ENCODE results near the gene KCNK6. TPM values are rescaled to one million over a fixed set of nuclear protein-coding genes. Genes with fewer than 3 reads are reported as not detected.

The KCNK6 gene
- total RNA-seq, 1 experiment from 2014 or later, result 5.3 TPM

GRCh38 chr19:38293281-38293680 is 26.4 kb upstream of the KCNK6 start:
- POLR2A ChIA-PET, result interaction anchor here (0.6 to 1.2 kb wide), 2 partner anchors 19 to 23 kb away, joined by 4 to 6 read pairs; no protein-coding TSS in a partner anchor
- CTCF ChIA-PET, result no interaction called here
- H3K9me3 Mint-ChIP-seq (ENCODE audit: unreplicated experiment), result no peaks in the 10 kb centered on the region
- no peaks in the 10 kb centered on the region for H3K27me3 Mint-ChIP-seq (ENCODE audit: insufficient read depth, unreplicated experiment)
- H3K27ac Mint-ChIP-seq (ENCODE audit: low read depth, unreplicated experiment), result no peak overlapping the region
- no peak overlapping the region for H3K4me3 Mint-ChIP-seq (ENCODE audit: unreplicated experiment)
- no peak for DNase-seq (ENCODE audit: unreplicated experiment)
- BruUV-seq (replicated peaks), result no TSS peak
- peaks cover 21% of the 10 kb centered on the region for H3K4me1 Mint-ChIP-seq (ENCODE audit: insufficient read depth, unreplicated experiment)
- intact Hi-C loops (cut with micrococcal nuclease), result no loop called here
- peaks cover 66% of the 10 kb centered on the region for H3K36me3 Mint-ChIP-seq (ENCODE audit: insufficient read depth, unreplicated experiment)
- TF ChIP-seq CTCF (IDR thresholded peaks at IDR 0.05; ENCODE audit: unreplicated experiment), result no peak

GRCh38 chr19:38294090-38294489 is 25.6 kb upstream of the KCNK6 start:
- Mint-ChIP-seq H3K9me3 (ENCODE audit: unreplicated experiment) (no peaks in the 10 kb centered on the region), H3K27me3 (ENCODE audit: insufficient read depth, unreplicated experiment) (no peaks in the 10 kb centered on the region), H3K4me3 (ENCODE audit: unreplicated experiment) (no peak overlapping the region), H3K27ac (ENCODE audit: low read depth, unreplicated experiment) (no peak overlapping the region), H3K4me1 (ENCODE audit: insufficient read depth, unreplicated experiment) (peaks cover 21% of the 10 kb centered on the region), H3K36me3 (ENCODE audit: insufficient read depth, unreplicated experiment) (peaks cover 58% of the 10 kb centered on the region)
- CTCF ChIA-PET, result interaction anchor here (0.6 to 1.0 kb wide), 4 partner anchors 10 to 481 kb away, joined by 3 to 5 read pairs (median 4); partner anchors contain the start of genes C19orf33 and CATSPERG
- intact Hi-C loops (cut with micrococcal nuclease), result no loop called here
- no peak for TF ChIP-seq CTCF (IDR thresholded peaks at IDR 0.05; ENCODE audit: unreplicated experiment)
- no TSS peak for BruUV-seq (replicated peaks)
- DNase-seq (ENCODE audit: unreplicated experiment), result no peak
- POLR2A ChIA-PET, result interaction anchor here (1.2 to 1.7 kb wide), 3 partner anchors 10 to 18 kb away, joined by 3 to 10 read pairs (median 6); partner anchors contain the start of gene C19orf33

- no peak for DNase-seq (ENCODE audit: unreplicated experiment)
- Mint-ChIP-seq H3K9me3 (ENCODE audit: unreplicated experiment) (no peaks in the 10 kb centered on the region), H3K4me3 (ENCODE audit: unreplicated experiment) (no peak overlapping the region), H3K27ac (ENCODE audit: low read depth, unreplicated experiment) (no peak overlapping the region), H3K4me1 (ENCODE audit: insufficient read depth, unreplicated experiment) (peaks cover 19% of the 10 kb centered on the region), H3K27me3 (ENCODE audit: insufficient read depth, unreplicated experiment) (no peaks in the 10 kb centered on the region), H3K36me3 (ENCODE audit: insufficient read depth, unreplicated experiment) (peaks cover 18% of the 10 kb centered on the region)
- ChIA-PET CTCF (interaction anchor here (0.9 kb wide), 1 partner anchor 62 kb away, joined by 4 read pairs; no protein-coding TSS in a partner anchor), POLR2A (interaction anchor here (0.6 to 0.9 kb wide), 2 partner anchors 18 to 22 kb away, joined by 3 read pairs; no protein-coding TSS in a partner anchor)
- no peak for TF ChIP-seq CTCF (IDR thresholded peaks at IDR 0.05; ENCODE audit: unreplicated experiment)
- BruUV-seq (replicated peaks), result no TSS peak
- intact Hi-C loops (cut with micrococcal nuclease), result no loop called here
Observed at GRCh38 chr19:38298821-38299680, 20.6 kb upstream of the KCNK6 start.

All from MCF 10A (cell line).